Trophoblast cell (in vitro differentiated cells and primary cell): ENCODE results near the gene PCDHB9.
"Not testable (repeated sequence)": the region's sequence is repeated elsewhere in the genome, so short reads cannot be mapped to it uniquely, and the experiment has no call there.

Source experiments
- DNase-seq, 2 donors: peaks; one replicate each; pipeline ENCODE4 v3.0.0-alpha.2; 2016
- H2AFZ ChIP-seq: 2 replicates; pipeline ENCODE4 v1.6.1; 2013; ENCODE audit warnings: low read length, moderate library complexity, mild to moderate bottlenecking; ENCODE audit not compliant: insufficient read depth, poor library complexity
- H2AK5ac ChIP-seq: 2 replicates; pipeline ENCODE4 v1.6.1; 2013; ENCODE audit warnings: mild to moderate bottlenecking, low read length
- H2BK120ac ChIP-seq: 2 replicates; pipeline ENCODE4 v1.6.1; 2013; ENCODE audit warnings: low read length, mild to moderate bottlenecking, moderate library complexity; ENCODE audit not compliant: insufficient read depth, poor library complexity
- H2BK12ac ChIP-seq: 2 replicates; pipeline ENCODE4 v1.6.1; 2013; ENCODE audit warnings: mild to moderate bottlenecking, low read length, moderate library complexity
- H2BK5ac ChIP-seq: 2 replicates; pipeline ENCODE4 v1.6.1; 2013; ENCODE audit warnings: low read length, low read depth, moderate library complexity, mild to moderate bottlenecking; ENCODE audit not compliant: poor library complexity
- H3K14ac ChIP-seq: 2 replicates; pipeline ENCODE4 v1.6.1; 2013; ENCODE audit warnings: mild to moderate bottlenecking, low read length
- H3K18ac ChIP-seq: 2 replicates; pipeline ENCODE4 v1.6.1; 2013; ENCODE audit warnings: mild to moderate bottlenecking, low read length
- H3K23ac ChIP-seq: 2 replicates; pipeline ENCODE4 v1.6.1; 2013; ENCODE audit warnings: low read length
- H3K27ac ChIP-seq: 2 replicates; pipeline ENCODE4 v1.5.1; 2013; ENCODE audit warnings: low read depth, mild to moderate bottlenecking, inconsistent platforms, low read length, moderate library complexity
- H3K27me3 ChIP-seq: 2 replicates; pipeline ENCODE4 v1.6.1; 2013; ENCODE audit warnings: inconsistent platforms, mild to moderate bottlenecking, low read length, moderate library complexity; ENCODE audit not compliant: insufficient read depth
- H3K36me3 ChIP-seq, 2 experiments: 1 replicate in 1 of 2; 2 replicates in 1 of 2; pipeline ENCODE4 v1.6.1; 2013; ENCODE audit warnings: low read length in 2 of 2, mild to moderate bottlenecking in 2 of 2, moderate library complexity in 1 of 2; ENCODE audit not compliant: insufficient read depth in 2 of 2, control insufficient read depth in 1 of 2
- H3K4ac ChIP-seq: 2 replicates; pipeline ENCODE4 v1.6.1; 2013; ENCODE audit warnings: low read depth, mild to moderate bottlenecking, low read length, moderate library complexity
- H3K4me1 ChIP-seq, 2 experiments: 1 replicate in 1 of 2; 2 replicates in 1 of 2; pipeline ENCODE4 v1.6.1; 2013; ENCODE audit warnings: low read length in 2 of 2, mild to moderate bottlenecking in 2 of 2, moderate library complexity in 1 of 2; ENCODE audit not compliant: insufficient read depth in 2 of 2, control insufficient read depth in 1 of 2
- H3K4me2 ChIP-seq: 2 replicates; pipeline ENCODE4 v1.6.1; 2013; ENCODE audit warnings: inconsistent platforms, mild to moderate bottlenecking, low read length, moderate library complexity
- H3K4me3 ChIP-seq: 2 replicates; pipeline ENCODE4 v1.5.1; 2013; ENCODE audit warnings: mild to moderate bottlenecking, low read depth, low read length, inconsistent platforms
- H3K79me1 ChIP-seq: one replicate; pipeline ENCODE4 v1.6.1; 2013; ENCODE audit warnings: low read length
- H3K79me2 ChIP-seq: 2 replicates; pipeline ENCODE4 v1.6.1; 2013; ENCODE audit warnings: low read length, mild to moderate bottlenecking; ENCODE audit not compliant: control insufficient read depth, insufficient read depth, poor library complexity
- H3K9ac ChIP-seq: 2 replicates; pipeline ENCODE4 v1.6.1; 2013; ENCODE audit warnings: mild to moderate bottlenecking, low read length
- H3K9me3 ChIP-seq: 2 replicates; pipeline ENCODE4 v1.6.1; 2013; ENCODE audit warnings: low read depth, mild to moderate bottlenecking, control low read depth, inconsistent platforms, low read length; ENCODE audit not compliant: insufficient read depth
- H4K12ac ChIP-seq: 2 replicates; pipeline ENCODE4 v1.6.1; 2013; ENCODE audit warnings: low read depth, mild to moderate bottlenecking, low read length, moderate library complexity
- H4K8ac ChIP-seq: 2 replicates; pipeline ENCODE4 v1.6.1; 2013; ENCODE audit warnings: low read depth, mild to moderate bottlenecking, low read length, moderate library complexity
- H4K91ac ChIP-seq: one replicate; pipeline ENCODE4 v1.6.1; 2013; ENCODE audit warnings: low read depth, mild to moderate bottlenecking, low read length, moderate library complexity
- WGBS: extraction: QIAGEN DNeasy Blood & Tissue Kit; methylation state at CpG from one replicate; pipeline ENCODE4 v1.1.7; 2013; ENCODE audit warnings: missing lambda C conversion rate; ENCODE audit not compliant: insufficient read length, insufficient coverage; ENCODE audit errors: extremely low coverage; 5-methylcytosine and 5-hydroxymethylcytosine counted together

Gene PCDHB9

DNA sequence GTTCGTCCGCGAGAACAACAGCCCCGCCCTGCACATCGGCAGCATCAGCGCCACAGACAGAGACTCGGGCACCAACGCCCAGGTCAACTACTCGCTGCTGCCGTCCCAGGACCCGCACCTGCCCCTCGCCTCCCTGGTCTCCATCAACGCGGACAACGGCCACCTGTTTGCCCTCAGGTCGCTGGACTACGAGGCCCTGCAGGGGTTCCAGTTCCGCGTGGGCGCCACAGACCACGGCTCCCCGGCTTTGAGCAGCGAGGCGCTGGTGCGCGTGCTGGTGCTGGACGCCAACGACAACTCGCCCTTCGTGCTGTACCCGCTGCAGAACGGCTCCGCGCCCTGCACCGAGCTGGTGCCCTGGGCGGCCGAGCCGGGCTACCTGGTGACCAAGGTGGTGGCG lies 23.3 kb downstream of the PCDHB9 start:
- H3K4me1 ChIP-seq, result not testable (repeated sequence)

DNA sequence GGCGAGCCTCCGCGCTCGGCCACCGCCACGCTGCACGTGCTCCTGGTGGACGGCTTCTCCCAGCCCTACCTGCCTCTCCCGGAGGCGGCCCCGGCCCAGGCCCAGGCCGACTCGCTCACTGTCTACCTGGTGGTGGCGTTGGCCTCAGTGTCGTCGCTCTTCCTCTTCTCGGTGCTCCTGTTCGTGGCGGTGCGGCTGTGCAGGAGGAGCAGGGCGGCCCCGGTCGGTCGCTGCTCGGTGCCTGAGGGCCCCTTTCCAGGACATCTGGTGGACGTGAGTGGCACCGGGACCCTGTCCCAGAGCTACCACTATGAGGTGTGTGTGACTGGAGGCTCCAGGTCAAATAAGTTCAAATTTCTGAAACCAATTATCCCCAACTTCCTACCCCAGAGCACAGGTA lies 23.9 kb downstream of the PCDHB9 start:
- H4K12ac ChIP-seq, H3K18ac ChIP-seq, H3K4me2 ChIP-seq, H4K8ac ChIP-seq, H3K4me3 ChIP-seq, H3K9me3 ChIP-seq, H2BK120ac ChIP-seq, H2AK5ac ChIP-seq, H3K9ac ChIP-seq, H2BK5ac ChIP-seq, H3K27ac ChIP-seq, DNase-seq, H3K4ac ChIP-seq, H3K23ac ChIP-seq, H3K36me3 ChIP-seq, H3K79me2 ChIP-seq, H3K27me3 ChIP-seq, H3K14ac ChIP-seq, H3K4me1 ChIP-seq, H2AFZ ChIP-seq, H3K79me1 ChIP-seq, H2BK12ac ChIP-seq, H4K91ac ChIP-seq: not testable (repeated sequence)
- WGBS, result no CpG with 5 or more reads among the region's 27 CpGs

More for the DNA sequence above, 23.3 kb downstream of the PCDHB9 start:
- not testable (repeated sequence) for H3K18ac ChIP-seq, H3K9ac ChIP-seq, H2AFZ ChIP-seq, H2BK120ac ChIP-seq, H3K27ac ChIP-seq, H4K91ac ChIP-seq, H3K14ac ChIP-seq, H2BK5ac ChIP-seq, DNase-seq, H3K23ac ChIP-seq, H2AK5ac ChIP-seq, H3K4me2 ChIP-seq, H3K4ac ChIP-seq, H3K36me3 ChIP-seq, H2BK12ac ChIP-seq, H3K4me3 ChIP-seq, H3K9me3 ChIP-seq, H3K79me2 ChIP-seq, H3K27me3 ChIP-seq, H4K8ac ChIP-seq, H3K79me1 ChIP-seq, H4K12ac ChIP-seq
- WGBS, result no CpG with 5 or more reads among the region's 39 CpGs

DNA sequence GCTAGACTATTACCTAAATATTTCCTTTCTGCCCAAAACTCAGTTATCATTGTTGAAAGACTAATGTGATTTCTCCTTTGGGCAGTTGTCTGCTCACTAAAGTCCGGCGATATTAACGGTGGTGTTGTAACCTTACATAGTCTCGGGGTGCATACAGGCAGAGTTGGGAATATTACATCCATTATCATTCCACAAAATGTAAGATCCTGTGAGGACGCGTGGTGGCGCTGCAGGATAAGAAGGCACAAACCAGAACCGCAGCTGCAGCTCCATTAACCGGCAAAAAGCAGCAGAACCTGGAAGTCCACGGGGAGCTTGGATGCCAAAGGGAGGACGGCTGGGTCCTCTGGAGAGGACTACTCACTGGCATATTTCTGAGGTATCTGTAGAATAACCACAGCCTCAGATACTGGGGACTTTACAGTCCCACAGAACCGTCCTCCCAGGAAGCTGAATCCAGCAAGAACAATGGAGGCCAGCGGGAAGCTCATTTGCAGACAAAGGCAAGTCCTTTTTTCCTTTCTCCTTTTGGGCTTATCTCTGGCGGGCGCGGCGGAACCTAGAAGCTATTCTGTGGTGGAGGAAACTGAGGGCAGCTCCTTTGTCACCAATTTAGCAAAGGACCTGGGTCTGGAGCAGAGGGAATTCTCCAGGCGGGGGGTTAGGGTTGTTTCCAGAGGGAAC lies 26.8 kb downstream of the PCDHB9 start, which contains the start of gene PCDHB13:
Gene PCDHB13 (plus strand): TSS at position 264 of the 684 bp plus-strand sequence. CDS start 205 bp downstream, at position 469.
- H4K91ac ChIP-seq, H3K9ac ChIP-seq, H3K18ac ChIP-seq, H3K27me3 ChIP-seq, H3K27ac ChIP-seq, H3K4me1 ChIP-seq, H2AK5ac ChIP-seq, H2AFZ ChIP-seq, H3K79me2 ChIP-seq, H3K36me3 ChIP-seq, H2BK12ac ChIP-seq, DNase-seq, H3K23ac ChIP-seq, H3K79me1 ChIP-seq, H3K4me3 ChIP-seq, H3K14ac ChIP-seq, H3K4ac ChIP-seq, H3K4me2 ChIP-seq, H4K12ac ChIP-seq, H3K9me3 ChIP-seq, H2BK5ac ChIP-seq, H2BK120ac ChIP-seq, H4K8ac ChIP-seq: not testable (repeated sequence)
- WGBS, result no CpG with 5 or more reads among the region's 18 CpGs

DNA sequence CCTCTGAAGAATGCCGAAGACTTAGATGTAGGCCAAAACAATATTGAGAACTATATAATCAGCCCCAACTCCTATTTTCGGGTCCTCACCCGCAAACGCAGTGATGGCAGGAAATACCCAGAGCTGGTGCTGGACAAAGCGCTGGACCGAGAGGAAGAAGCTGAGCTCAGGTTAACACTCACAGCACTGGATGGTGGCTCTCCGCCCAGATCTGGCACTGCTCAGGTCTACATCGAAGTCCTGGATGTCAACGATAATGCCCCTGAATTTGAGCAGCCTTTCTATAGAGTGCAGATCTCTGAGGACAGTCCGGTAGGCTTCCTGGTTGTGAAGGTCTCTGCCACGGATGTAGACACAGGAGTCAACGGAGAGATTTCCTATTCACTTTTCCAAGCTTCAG lies 27.6 kb downstream of the PCDHB9 start:
- not testable (repeated sequence) for H3K36me3 ChIP-seq, H3K79me1 ChIP-seq, H3K14ac ChIP-seq, H3K27ac ChIP-seq, H3K9me3 ChIP-seq, H2AK5ac ChIP-seq, H2BK120ac ChIP-seq, H2AFZ ChIP-seq, H2BK5ac ChIP-seq, H3K4me1 ChIP-seq, H3K23ac ChIP-seq, H3K27me3 ChIP-seq, H4K91ac ChIP-seq, DNase-seq, H2BK12ac ChIP-seq, H4K12ac ChIP-seq, H3K9ac ChIP-seq, H4K8ac ChIP-seq, H3K4ac ChIP-seq, H3K4me2 ChIP-seq, H3K18ac ChIP-seq, H3K79me2 ChIP-seq, H3K4me3 ChIP-seq
- WGBS, result no CpG with 5 or more reads among the region's 12 CpGs
